Measurements from ENCODE around the gene AGPAT3. TPM values are rescaled to one million over a fixed set of nuclear protein-coding genes. Genes with fewer than 3 reads are reported as not detected.
"Not testable (repeated sequence)": the region's sequence is repeated elsewhere in the genome, so short reads cannot be mapped to it uniquely, and the experiment has no call there.

Gene AGPAT3
- total and polyA plus RNA-seq, 9 donors = 19.2 to 32.2 (median 27.7) TPM

GRCh38 chr21:43832648-43833047, 32.4 kb upstream of the AGPAT3 start:
- H3K27ac ChIP-seq (ENCODE audit: low read length) = no peak overlapping the region
- no peak overlapping the region for H3K4me3 ChIP-seq (ENCODE audit: low read length)
- whole genome bisulfite sequencing (ENCODE audit: insufficient coverage) = 82% methylated on average over 8 of the region's 10 CpGs
- peaks cover 3% of the 10 kb centered on the region for H3K9me3 ChIP-seq (replicated peaks; ENCODE audit: control insufficient read depth, low read depth, low read length)
- no peaks in the 10 kb centered on the region for H3K27me3 ChIP-seq (ENCODE audit: control insufficient read depth, insufficient read depth, low read length)
- H3K4me1 ChIP-seq (ENCODE audit: control insufficient read depth, insufficient read depth, low read length) = peaks cover 5% of the 10 kb centered on the region
- DNase-seq = no peak
- H3K36me3 ChIP-seq (ENCODE audit: control insufficient read depth, insufficient read depth, low read length) = no peaks in the 10 kb centered on the region

- DNase-seq = no peak
- 86% methylated on average over 27 of the region's 30 CpGs for WGBS (ENCODE audit: insufficient coverage)
- Histone ChIP-seq H3K4me3 (ENCODE audit: low read length) (no peak overlapping the region), H3K36me3 (ENCODE audit: control insufficient read depth, insufficient read depth, low read length) (no peaks in the 10 kb centered on the region), H3K4me1 (ENCODE audit: control insufficient read depth, insufficient read depth, low read length) (peaks cover 5% of the 10 kb centered on the region), H3K27me3 (ENCODE audit: control insufficient read depth, insufficient read depth, low read length) (no peaks in the 10 kb centered on the region), H3K27ac (ENCODE audit: low read length) (no peak overlapping the region), H3K9me3 (replicated peaks; ENCODE audit: control insufficient read depth, low read depth, low read length) (peaks cover 3% of the 10 kb centered on the region)
Observed at GRCh38 chr21:43834146-43834905, 30.7 kb upstream of the AGPAT3 start.

GRCh38 chr21:43835050-43835449, 30.0 kb upstream of the AGPAT3 start:
- H3K27ac ChIP-seq (ENCODE audit: low read length) = no peak overlapping the region
- DNase-seq = no peak
- no peak overlapping the region for H3K4me3 ChIP-seq (ENCODE audit: low read length)
- no peaks in the 10 kb centered on the region for H3K27me3 ChIP-seq (ENCODE audit: control insufficient read depth, insufficient read depth, low read length)
- WGBS (ENCODE audit: insufficient coverage) = 61% methylated on average over 10 of the region's 15 CpGs
- H3K36me3 ChIP-seq (ENCODE audit: control insufficient read depth, insufficient read depth, low read length) = no peaks in the 10 kb centered on the region
- peaks cover 3% of the 10 kb centered on the region for H3K9me3 ChIP-seq (replicated peaks; ENCODE audit: control insufficient read depth, low read depth, low read length)
- peaks cover 5% of the 10 kb centered on the region for H3K4me1 ChIP-seq (ENCODE audit: control insufficient read depth, insufficient read depth, low read length)

GRCh38 chr21:43835861-43836260, 29.2 kb upstream of the AGPAT3 start:
- H3K27ac ChIP-seq (ENCODE audit: low read length) = no peak overlapping the region
- H3K4me3 ChIP-seq (ENCODE audit: low read length) = no peak overlapping the region
- 80% methylated on average over 1 of the region's 6 CpGs for WGBS (ENCODE audit: insufficient coverage)
- no peak for DNase-seq
- peaks cover 5% of the 10 kb centered on the region for H3K4me1 ChIP-seq (ENCODE audit: control insufficient read depth, insufficient read depth, low read length)
- H3K27me3 ChIP-seq (ENCODE audit: control insufficient read depth, insufficient read depth, low read length) = no peaks in the 10 kb centered on the region
- H3K9me3 ChIP-seq (replicated peaks; ENCODE audit: control insufficient read depth, low read depth, low read length) = peaks cover 3% of the 10 kb centered on the region
- H3K36me3 ChIP-seq (ENCODE audit: control insufficient read depth, insufficient read depth, low read length) = no peaks in the 10 kb centered on the region

- no peak overlapping the region for H3K27ac ChIP-seq (ENCODE audit: low read length)
- DNase-seq = no peak
- peaks cover 5% of the 10 kb centered on the region for H3K4me1 ChIP-seq (ENCODE audit: control insufficient read depth, insufficient read depth, low read length)
- no peaks in the 10 kb centered on the region for H3K36me3 ChIP-seq (ENCODE audit: control insufficient read depth, insufficient read depth, low read length)
- no peak overlapping the region for H3K4me3 ChIP-seq (ENCODE audit: low read length)
- 73% methylated on average over 3 of the region's 6 CpGs for WGBS (ENCODE audit: insufficient coverage)
- no peaks in the 10 kb centered on the region for H3K27me3 ChIP-seq (ENCODE audit: control insufficient read depth, insufficient read depth, low read length)
- H3K9me3 ChIP-seq (replicated peaks; ENCODE audit: control insufficient read depth, low read depth, low read length) = peaks cover 3% of the 10 kb centered on the region
Observed at GRCh38 chr21:43836616-43837015, 28.4 kb upstream of the AGPAT3 start.

- DNase-seq = no peak
- Histone ChIP-seq H3K27ac (ENCODE audit: low read length) (no peak overlapping the region), H3K4me1 (ENCODE audit: control insufficient read depth, insufficient read depth, low read length) (peaks cover 4% of the 10 kb centered on the region), H3K27me3 (ENCODE audit: control insufficient read depth, insufficient read depth, low read length) (no peaks in the 10 kb centered on the region), H3K36me3 (ENCODE audit: control insufficient read depth, insufficient read depth, low read length) (no peaks in the 10 kb centered on the region), H3K4me3 (ENCODE audit: low read length) (no peak overlapping the region), H3K9me3 (replicated peaks; ENCODE audit: control insufficient read depth, low read depth, low read length) (no peaks in the 10 kb centered on the region)
- 83% methylated on average over 1 of the region's 3 CpGs for WGBS (ENCODE audit: insufficient coverage)
Observed at GRCh38 chr21:43840259-43840658, 24.8 kb upstream of the AGPAT3 start.

GRCh38 chr21:43842742-43843141, 22.3 kb upstream of the AGPAT3 start:
- H3K4me3 ChIP-seq (ENCODE audit: low read length) = no peak overlapping the region
- no peaks in the 10 kb centered on the region for H3K36me3 ChIP-seq (ENCODE audit: control insufficient read depth, insufficient read depth, low read length)
- H3K27ac ChIP-seq (ENCODE audit: low read length) = no peak overlapping the region
- no CpG with 5 or more reads among the region's 2 CpGs for WGBS (ENCODE audit: insufficient coverage)
- DNase-seq = peak; percentile 30
- H3K27me3 ChIP-seq (ENCODE audit: control insufficient read depth, insufficient read depth, low read length) = no peaks in the 10 kb centered on the region
- no peaks in the 10 kb centered on the region for H3K4me1 ChIP-seq (ENCODE audit: control insufficient read depth, insufficient read depth, low read length)
- H3K9me3 ChIP-seq (replicated peaks; ENCODE audit: control insufficient read depth, low read depth, low read length) = no peaks in the 10 kb centered on the region

GRCh38 chr21:43844906-43845305, 20.1 kb upstream of the AGPAT3 start:
- not testable (repeated sequence) for H3K4me3 ChIP-seq (ENCODE audit: low read length); H3K27ac ChIP-seq (ENCODE audit: low read length)
- WGBS (ENCODE audit: insufficient coverage) = no CpG with 5 or more reads among the region's 5 CpGs

GRCh38 chr21:43845386-43845785, 19.6 kb upstream of the AGPAT3 start:
- H3K4me1 ChIP-seq (ENCODE audit: control insufficient read depth, insufficient read depth, low read length) = no peaks in the 10 kb centered on the region
- no peak overlapping the region for H3K27ac ChIP-seq (ENCODE audit: low read length)
- WGBS (ENCODE audit: insufficient coverage) = 78% methylated on average over 9 of the region's 13 CpGs
- H3K4me3 ChIP-seq (ENCODE audit: low read length) = no peak overlapping the region
- DNase-seq = no peak
- H3K27me3 ChIP-seq (ENCODE audit: control insufficient read depth, insufficient read depth, low read length) = no peaks in the 10 kb centered on the region
- no peaks in the 10 kb centered on the region for H3K9me3 ChIP-seq (replicated peaks; ENCODE audit: control insufficient read depth, low read depth, low read length)
- no peaks in the 10 kb centered on the region for H3K36me3 ChIP-seq (ENCODE audit: control insufficient read depth, insufficient read depth, low read length)

More at GRCh38 chr21:43844906-43845305, 20.1 kb upstream of the AGPAT3 start:
- not testable (repeated sequence) for DNase-seq; H3K36me3 ChIP-seq (ENCODE audit: control insufficient read depth, insufficient read depth, low read length); H3K9me3 ChIP-seq (replicated peaks; ENCODE audit: control insufficient read depth, low read depth, low read length); H3K4me1 ChIP-seq (ENCODE audit: control insufficient read depth, insufficient read depth, low read length); H3K27me3 ChIP-seq (ENCODE audit: control insufficient read depth, insufficient read depth, low read length)

GRCh38 chr21:43846430-43846829, 18.6 kb upstream of the AGPAT3 start:
- Histone ChIP-seq H3K27me3 (ENCODE audit: control insufficient read depth, insufficient read depth, low read length) (no peaks in the 10 kb centered on the region), H3K4me3 (ENCODE audit: low read length) (no peak overlapping the region), H3K36me3 (ENCODE audit: control insufficient read depth, insufficient read depth, low read length) (no peaks in the 10 kb centered on the region), H3K9me3 (replicated peaks; ENCODE audit: control insufficient read depth, low read depth, low read length) (no peaks in the 10 kb centered on the region), H3K4me1 (ENCODE audit: control insufficient read depth, insufficient read depth, low read length) (no peaks in the 10 kb centered on the region), H3K27ac (ENCODE audit: low read length) (no peak overlapping the region)
- no peak for DNase-seq
- no CpG with 5 or more reads among the region's 6 CpGs for WGBS (ENCODE audit: insufficient coverage)

GRCh38 chr21:43847301-43847700, 17.7 kb upstream of the AGPAT3 start:
- 86% methylated on average over 14 of the region's 14 CpGs for WGBS (ENCODE audit: insufficient coverage)
- Histone ChIP-seq H3K4me1 (ENCODE audit: control insufficient read depth, insufficient read depth, low read length) (no peaks in the 10 kb centered on the region), H3K4me3 (ENCODE audit: low read length) (no peak overlapping the region), H3K27ac (ENCODE audit: low read length) (no peak overlapping the region), H3K27me3 (ENCODE audit: control insufficient read depth, insufficient read depth, low read length) (no peaks in the 10 kb centered on the region), H3K36me3 (ENCODE audit: control insufficient read depth, insufficient read depth, low read length) (no peaks in the 10 kb centered on the region), H3K9me3 (replicated peaks; ENCODE audit: control insufficient read depth, low read depth, low read length) (no peaks in the 10 kb centered on the region)
- DNase-seq = no peak
